ENCODE results near the gene EBF3. TPM values are rescaled to one million over a fixed set of nuclear protein-coding genes. Genes with fewer than 3 reads are reported as not detected.

EBF3 gene
- total RNA-seq, 1 donor from 2014 or later, result 6.2 TPM

GRCh38 chr10:129926066-129927055, 37.7 kb downstream of the EBF3 start:
- TF ChIP-seq CTCF (IDR thresholded peaks at IDR 0.05; ENCODE audit: borderline replicate concordance), result no peak
- no peak overlapping the region for H3K27ac ChIP-seq (replicated peaks)
- DNase-seq, result no peak
- H3K9me3 ChIP-seq (replicated peaks), result no peaks in the 10 kb centered on the region
- intact Hi-C loops (cut with micrococcal nuclease), result no loop called here
- peaks cover 5% of the 10 kb centered on the region for H3K27me3 ChIP-seq (ENCODE audit: low read depth)
- peaks cover 8% of the 10 kb centered on the region for H3K4me1 ChIP-seq
- H3K36me3 ChIP-seq, result no peaks in the 10 kb centered on the region
- no peak overlapping the region for H3K4me3 ChIP-seq

- TF ChIP-seq CTCF (IDR thresholded peaks at IDR 0.05; ENCODE audit: borderline replicate concordance), result no peak
- no peak overlapping the region for H3K4me3 ChIP-seq
- H3K27me3 ChIP-seq (ENCODE audit: low read depth), result peaks cover 5% of the 10 kb centered on the region
- intact Hi-C loops (cut with micrococcal nuclease), result no loop called here
- no peak for DNase-seq
- no peaks in the 10 kb centered on the region for H3K9me3 ChIP-seq (replicated peaks)
- H3K27ac ChIP-seq (replicated peaks), result no peak overlapping the region
- peaks cover 9% of the 10 kb centered on the region for H3K4me1 ChIP-seq
- no peaks in the 10 kb centered on the region for H3K36me3 ChIP-seq
Observed at GRCh38 chr10:129924375-129925085, 39.5 kb downstream of the EBF3 start.

- H3K4me1 ChIP-seq, result peaks cover 14% of the 10 kb centered on the region
- H3K27me3 ChIP-seq (ENCODE audit: low read depth), result peaks cover 5% of the 10 kb centered on the region
- H3K4me3 ChIP-seq, result no peak overlapping the region
- no peak for TF ChIP-seq CTCF (IDR thresholded peaks at IDR 0.05; ENCODE audit: borderline replicate concordance)
- H3K36me3 ChIP-seq, result no peaks in the 10 kb centered on the region
- no peak overlapping the region for H3K27ac ChIP-seq (replicated peaks)
- intact Hi-C loops (cut with micrococcal nuclease), result no loop called here
- H3K9me3 ChIP-seq (replicated peaks), result no peaks in the 10 kb centered on the region
- no peak for DNase-seq
Observed at GRCh38 chr10:129922598-129923123, 41.4 kb downstream of the EBF3 start.

- peaks cover 19% of the 10 kb centered on the region for H3K4me1 ChIP-seq
- no peaks in the 10 kb centered on the region for H3K36me3 ChIP-seq
- intact Hi-C loops (cut with micrococcal nuclease), result no loop called here
- no peak for TF ChIP-seq CTCF (IDR thresholded peaks at IDR 0.05; ENCODE audit: borderline replicate concordance)
- DNase-seq, result peak; percentile 12
- H3K9me3 ChIP-seq (replicated peaks), result no peaks in the 10 kb centered on the region
- no peak overlapping the region for H3K27ac ChIP-seq (replicated peaks)
- H3K4me3 ChIP-seq, result no peak overlapping the region
- H3K27me3 ChIP-seq (ENCODE audit: low read depth), result peaks cover 5% of the 10 kb centered on the region
Observed at GRCh38 chr10:129921801-129922597, 42.1 kb downstream of the EBF3 start.

Measured in left ventricle myocardium inferior (tissue), 1 donor.